GM19099 (cell line): ENCODE results near the gene VSIG1.

Source experiments
- POLR2A ChIP-seq: IDR thresholded peaks from 3 replicates; pipeline ENCODE4 v1.6.1; 2011; ENCODE audit warnings: low read depth; ENCODE audit not compliant: insufficient read length; ENCODE audit errors: extremely low read depth

VSIG1 gene

DNA sequence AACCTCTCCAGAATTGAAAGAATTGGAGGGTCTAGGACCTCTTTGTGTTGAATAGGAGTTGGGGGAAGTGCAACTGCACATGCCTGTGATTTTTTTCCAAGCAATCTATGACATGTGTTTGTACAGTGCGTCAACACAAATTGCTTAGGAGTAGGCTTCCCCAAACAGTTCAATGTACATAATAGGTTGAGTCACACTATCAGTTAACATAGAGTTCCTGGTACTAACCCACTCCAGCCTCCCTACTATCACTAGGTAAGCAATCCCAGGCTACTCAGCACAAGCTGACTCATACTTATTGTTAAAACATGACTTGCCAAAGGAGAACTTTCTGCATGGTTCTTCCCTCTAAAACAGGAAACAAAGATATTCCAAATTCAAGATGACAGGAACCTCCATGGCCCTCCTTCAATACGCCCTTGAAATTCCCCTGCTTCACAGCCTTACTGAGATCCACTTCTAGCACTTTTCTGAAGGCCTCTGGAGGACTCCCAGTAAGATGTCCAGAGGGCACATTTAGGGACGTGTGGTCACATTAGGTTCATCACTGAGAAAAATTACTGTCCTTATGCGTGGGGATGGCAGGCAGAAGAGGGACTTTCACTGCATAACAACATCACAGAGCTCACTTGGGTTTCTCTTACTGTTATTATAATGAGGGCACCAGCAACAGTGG, 8.4 kb upstream of the VSIG1 start:
- TF ChIP-seq POLR2A: no peak

DNA sequence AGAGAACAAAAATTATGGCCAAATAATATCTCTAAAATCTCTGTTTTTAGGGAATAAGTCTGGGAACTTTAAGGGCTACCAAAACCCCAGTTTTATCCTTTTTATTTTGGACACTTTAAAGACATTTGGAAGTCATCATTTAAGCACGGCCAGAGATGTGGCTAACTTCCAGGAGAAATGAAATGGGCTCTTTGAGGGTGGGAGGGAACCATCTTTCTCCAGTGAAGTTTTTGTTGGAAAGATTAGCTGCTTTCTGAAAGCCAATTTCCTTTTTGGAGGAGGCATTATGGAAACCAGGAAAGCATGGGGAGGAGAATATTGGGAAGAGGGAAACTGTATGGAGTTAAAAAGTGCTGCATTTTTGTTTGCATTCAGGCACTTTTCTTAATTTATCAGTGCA, 4.8 kb downstream of the VSIG1 start:
- TF ChIP-seq POLR2A: no peak

DNA sequence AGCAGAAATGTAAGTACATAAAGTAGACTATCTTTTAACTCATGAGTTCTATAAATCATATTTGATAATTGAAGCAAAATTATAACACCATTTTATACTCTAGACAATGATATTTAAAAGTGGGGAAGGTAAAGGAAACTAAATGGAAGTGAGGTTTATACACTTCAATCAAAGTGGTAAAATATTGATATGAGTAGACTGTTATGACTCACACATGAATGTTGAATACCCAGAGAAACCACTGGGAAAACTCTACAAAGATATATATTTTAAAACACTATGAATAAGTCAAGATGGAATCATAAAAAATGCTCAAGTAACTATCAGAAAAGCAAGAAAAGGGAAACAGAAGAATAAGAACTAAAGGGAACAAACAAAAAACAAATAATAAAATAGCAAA, 8.4 kb downstream of the VSIG1 start:
- no peak for TF ChIP-seq POLR2A

DNA sequence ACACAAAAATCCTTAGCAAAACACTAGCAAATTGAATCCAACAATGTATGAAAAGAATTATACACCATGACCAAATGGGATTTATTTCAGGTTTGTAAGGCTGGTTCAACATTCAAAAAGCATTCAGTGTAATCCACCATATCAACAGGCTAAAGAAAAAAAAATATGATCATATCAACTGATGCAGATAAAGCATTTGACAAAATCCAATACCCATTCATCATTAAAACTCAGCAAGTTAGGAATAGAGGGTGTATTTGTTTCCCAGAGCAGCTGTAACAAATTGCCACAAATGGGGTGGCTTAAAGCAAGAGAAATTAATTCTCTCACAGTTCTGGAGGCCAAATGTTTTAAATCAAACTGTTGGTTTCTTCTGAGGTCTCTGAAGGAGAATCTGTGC, 10.7 kb downstream of the VSIG1 start:
- TF ChIP-seq POLR2A: no peak

DNA sequence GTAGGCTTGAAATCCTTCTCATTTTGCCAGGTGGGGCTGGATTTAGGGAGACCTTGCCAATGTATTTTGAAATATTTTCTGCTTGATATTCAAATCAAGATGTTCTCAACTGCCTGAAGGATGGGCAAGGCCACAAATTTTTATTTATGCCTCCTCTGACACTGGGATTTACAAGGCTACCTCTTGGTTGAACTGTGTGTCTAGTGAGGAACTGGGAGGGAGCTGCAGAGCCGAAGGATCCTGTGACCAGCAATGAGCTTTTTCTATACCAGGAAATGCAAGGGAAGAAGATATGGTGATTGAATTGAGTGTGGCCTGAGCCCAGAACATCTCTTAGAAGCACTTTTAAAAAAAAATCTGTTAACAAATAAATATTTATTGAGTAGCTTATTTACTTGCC, 14.9 kb downstream of the VSIG1 start:
- no peak for TF ChIP-seq POLR2A

DNA sequence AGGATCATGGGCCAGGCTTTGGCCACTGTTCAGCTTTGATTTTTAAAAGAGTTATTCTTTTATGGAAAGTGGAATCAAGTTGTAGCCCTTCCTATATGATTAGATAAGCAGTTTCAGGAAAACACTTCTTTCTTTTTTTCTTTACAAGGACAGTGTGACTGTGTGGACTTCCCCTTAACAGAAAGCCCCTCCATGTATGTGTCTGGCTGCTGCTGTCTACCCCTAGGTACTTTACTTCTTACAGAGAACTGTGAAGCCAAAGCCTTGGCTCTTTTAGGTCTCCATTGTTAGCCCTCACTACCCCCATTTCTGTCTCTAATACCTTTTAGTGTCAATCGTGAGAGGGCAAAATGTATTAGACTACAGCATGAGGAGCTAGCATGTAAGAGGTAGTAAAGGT, 19.1 kb downstream of the VSIG1 start:
- no peak for TF ChIP-seq POLR2A

DNA sequence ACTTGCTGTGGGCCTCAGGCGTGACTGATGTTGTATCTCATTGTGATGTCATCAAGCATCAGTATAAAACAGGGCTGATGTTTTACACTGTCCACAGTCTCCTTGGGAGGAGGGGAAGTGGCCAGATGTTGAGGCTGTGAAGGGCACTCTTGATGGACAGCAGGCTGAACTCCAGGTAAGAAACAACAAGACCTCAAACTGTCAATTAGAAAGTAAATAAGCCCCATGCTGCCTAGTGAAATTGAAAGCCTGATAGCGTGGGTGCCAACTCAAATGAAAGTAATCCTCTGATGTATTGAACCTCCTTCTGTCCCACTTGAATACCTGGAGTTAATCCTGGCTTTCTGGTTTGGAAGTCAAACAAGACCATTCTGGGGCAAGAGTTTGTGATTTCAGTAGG, 19.7 kb downstream of the VSIG1 start:
- TF ChIP-seq POLR2A: no peak

DNA sequence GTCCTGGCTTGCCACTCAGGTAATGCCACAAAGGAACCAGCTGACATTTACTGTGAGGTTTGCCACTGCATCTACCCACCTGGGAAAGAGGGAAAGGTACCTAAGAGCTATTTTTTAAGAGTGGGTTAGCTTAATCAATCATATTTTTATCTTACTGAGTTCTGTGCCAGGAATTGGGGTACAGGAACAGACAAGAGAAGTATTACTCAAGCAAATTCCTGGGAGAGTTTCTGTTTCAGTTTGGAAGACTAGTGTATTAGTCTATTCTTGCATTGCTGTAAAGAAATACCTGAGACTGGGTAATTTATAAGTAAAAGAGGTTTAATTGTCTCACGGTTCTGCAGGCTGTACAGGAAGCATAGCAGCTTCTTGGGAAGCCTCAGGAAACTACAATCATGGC, 23.3 kb downstream of the VSIG1 start:
- TF ChIP-seq POLR2A: no peak

DNA sequence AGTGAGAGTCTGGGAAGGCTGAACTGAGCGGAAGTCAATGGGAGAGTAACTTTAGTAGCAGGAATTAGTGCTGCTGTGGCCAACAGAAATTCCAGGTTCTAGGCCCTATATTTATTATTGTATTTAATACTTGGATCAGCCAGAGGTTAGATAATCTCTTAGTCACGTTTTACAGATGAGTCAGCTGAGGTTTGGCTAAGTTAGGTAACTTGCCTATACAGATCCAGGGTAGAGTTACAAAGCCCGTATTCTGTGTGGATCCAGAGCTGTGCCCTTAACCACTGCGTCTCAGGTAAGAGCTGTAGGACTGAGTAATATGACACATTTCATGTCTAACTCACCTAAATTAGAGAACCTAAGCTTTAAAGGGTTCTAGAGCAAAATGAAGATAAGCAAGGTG, 26.0 kb downstream of the VSIG1 start:
- TF ChIP-seq POLR2A: no peak

DNA sequence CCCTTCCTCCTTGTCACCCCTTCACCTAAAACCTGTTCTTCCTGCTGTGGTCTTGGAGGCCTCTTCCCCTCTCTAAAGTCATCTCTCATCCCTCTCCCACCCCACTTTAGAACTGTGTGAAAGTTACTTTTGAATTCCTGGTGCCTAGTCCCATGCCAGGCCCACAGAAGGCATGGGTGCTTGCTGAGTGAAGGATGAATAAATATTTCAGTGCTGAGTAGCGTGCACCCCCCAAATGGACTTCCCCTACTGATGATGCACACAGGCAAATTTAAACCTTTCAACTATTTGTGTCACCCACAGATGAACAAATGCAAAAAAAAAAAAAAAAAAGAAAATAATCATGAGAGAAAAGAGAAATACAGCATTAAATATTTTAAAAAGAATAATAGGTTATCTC, 26.7 kb downstream of the VSIG1 start:
- TF ChIP-seq POLR2A: no peak

DNA sequence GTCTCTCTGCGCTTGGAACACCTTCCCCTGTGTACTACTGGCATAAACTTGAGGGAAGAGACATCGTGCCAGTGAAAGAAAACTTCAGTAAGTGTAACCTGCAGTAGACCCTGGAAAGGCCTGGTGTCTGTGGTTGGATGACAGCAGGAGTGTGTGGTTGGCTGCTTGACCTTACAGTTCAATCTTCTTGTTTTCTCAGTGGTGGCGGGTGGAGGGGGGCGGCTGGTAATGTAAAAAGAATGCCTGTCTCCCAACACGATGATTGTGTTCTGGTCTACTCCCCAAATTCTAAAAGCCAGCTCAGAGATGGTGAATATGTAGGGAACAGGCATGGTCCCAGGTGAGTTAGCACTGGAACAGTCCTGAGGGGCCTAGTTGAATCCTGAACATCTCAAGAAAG, 27.9 kb downstream of the VSIG1 start:
- TF ChIP-seq POLR2A: no peak

DNA sequence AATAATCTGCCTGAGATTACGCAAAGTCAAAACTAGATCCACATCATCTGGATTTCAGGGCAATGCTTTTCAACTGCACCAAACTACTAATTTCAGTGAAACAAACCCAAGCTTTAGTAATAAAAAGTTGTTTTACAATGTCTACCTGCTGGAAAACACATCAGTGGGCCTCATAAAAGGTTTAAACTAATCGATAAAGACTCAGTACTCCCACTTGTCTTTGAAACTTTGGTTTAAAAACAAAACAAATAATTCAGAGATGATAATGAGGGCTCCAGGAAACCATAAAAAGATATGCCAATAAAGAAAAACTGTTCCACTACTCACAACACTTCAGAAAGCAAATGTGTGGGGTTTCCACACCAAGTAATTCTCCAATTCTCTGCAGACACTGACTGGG, 36.2 kb downstream of the VSIG1 start:
- no peak for TF ChIP-seq POLR2A

DNA sequence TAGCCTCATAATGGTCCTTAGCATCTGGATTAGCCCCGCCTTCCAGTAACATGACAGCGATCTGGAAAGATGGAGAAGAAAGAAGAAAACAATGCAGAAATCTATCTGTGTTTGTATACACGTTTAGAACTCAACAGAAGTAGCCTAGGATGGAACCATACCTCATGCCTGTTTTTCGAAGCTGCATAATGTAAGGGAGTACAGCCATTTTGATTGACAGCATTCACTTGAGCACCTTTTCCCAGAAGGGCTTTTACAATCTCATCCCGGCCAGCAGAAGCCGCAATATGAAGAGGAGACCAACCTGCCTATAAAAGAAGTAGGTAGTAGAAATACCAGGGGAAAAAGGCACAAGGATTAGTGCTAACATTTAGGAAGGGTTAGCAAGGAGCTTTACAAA, 42.9 kb downstream of the VSIG1 start:
- no peak for TF ChIP-seq POLR2A

DNA sequence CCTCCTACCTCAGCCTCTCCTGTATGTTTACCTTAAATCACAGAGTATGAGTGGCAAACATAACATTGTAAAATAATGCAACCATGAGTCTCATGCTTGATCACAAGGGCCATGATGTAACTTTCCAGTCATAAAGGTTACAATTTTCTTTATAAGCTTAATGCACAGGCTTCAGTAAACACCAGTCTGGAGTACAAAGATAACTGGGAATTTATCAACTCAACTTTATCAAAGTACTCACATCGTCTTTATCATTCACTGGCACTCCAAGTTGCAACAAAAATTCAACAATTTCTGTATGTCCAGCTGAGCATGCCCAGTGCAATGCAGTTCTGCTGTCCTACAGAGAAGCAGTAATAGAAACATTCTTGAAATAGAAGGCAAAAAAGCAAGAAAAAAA, 43.6 kb downstream of the VSIG1 start:
- no peak for TF ChIP-seq POLR2A

DNA sequence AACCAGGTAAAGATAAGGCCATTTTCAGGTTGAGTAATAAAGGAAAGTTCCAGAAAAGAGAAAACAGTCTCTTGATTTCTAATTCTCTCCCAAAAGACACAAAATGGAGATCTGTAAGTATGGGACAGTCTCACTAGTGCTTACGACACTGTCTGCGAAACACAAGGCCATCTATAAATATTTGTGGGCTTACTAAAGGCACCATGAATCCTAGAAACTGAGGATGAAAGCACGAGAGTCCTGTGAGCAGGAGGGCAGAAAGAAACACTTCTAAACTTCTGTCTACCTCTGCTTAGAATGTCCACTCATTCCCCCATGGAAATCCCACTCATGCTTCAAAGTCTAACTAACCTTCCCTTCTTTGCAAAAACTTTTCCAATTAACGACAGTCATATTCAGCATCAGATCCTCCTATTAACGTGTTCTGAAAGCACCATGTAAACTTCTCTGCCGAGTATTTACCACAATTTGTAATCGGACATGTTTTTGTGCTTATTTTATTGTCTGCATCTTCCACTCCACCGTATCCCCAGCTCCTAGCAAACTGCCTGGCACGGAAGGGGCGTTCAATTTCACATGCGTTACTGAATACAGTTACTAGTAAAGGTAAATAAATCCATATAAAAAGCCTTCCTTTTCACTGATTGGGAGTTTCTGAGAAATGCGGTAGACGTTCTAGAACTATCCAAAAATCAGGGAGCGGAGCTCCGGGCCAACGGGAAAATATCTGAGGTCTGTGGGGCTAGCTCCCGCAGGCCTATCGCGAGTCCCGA, 45.8 kb downstream of the VSIG1 start:
- no peak for TF ChIP-seq POLR2A

DNA sequence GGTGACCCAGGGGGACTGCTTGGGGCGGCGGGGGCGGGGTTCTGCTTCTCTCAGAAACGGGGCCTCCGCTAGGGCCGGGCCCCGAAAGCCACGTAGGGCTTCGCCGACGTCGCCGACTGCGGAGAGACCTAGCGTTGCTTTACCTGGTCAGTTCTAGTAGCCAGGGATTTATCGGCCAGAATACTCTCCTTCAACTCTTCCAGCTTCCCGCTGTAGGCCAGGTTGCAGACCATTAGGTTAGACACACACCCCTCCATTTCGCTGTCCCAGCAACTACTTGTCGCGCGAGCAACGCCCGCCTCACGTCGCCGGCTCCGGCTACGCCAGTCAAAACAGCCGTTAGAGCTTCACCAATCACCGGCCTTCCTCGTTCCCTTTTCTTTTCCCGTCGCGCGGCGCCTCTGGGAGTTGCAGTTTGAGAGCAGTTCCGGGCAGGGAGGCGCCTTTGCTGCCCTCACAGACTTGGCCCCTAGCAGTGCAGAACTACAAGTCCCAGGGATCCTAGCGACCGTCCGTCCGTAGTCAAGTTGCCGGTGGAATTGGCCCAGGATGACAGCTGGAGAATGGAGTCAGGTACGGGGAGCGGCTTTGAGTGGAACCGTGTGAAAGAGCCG, 46.5 kb downstream of the VSIG1 start, which contains the start of the genes ATG4A and PSMD10:
Gene ATG4A (plus strand): TSS at position 515 of the 614 bp plus-strand sequence. CDS start 49 bp downstream, at position 564.
Gene PSMD10 (minus strand): TSS at position 279 of the 614 bp plus-strand sequence. CDS start 22 bp downstream, at position 257.
- TF ChIP-seq POLR2A: peak; percentile 55
